Urinary bladder (tissue), 4 donors: Measurements from ENCODE around the gene PAK2. TPM values are rescaled to one million over a fixed set of nuclear protein-coding genes. Genes with fewer than 3 reads are reported as not detected.
A peak's percentile ranks its signal among the peaks of the same experiment; 100 is the strongest.

ENCODE experiments used
- DNase-seq: peaks from one replicate; pipeline ENCODE4 v3.0.0-alpha.2; 2015; ENCODE audit errors: extremely low spot score
- H3K27ac ChIP-seq: one replicate; pipeline ENCODE4 v1.5.1; 2013; ENCODE audit warnings: low read depth, mild to moderate bottlenecking, moderate library complexity
- H3K36me3 ChIP-seq: one replicate; pipeline ENCODE4 v1.6.1; 2013; ENCODE audit warnings: mild to moderate bottlenecking, moderate library complexity; ENCODE audit not compliant: insufficient read depth
- H3K4me1 ChIP-seq: one replicate; pipeline ENCODE4 v1.6.1; 2013; ENCODE audit warnings: mild to moderate bottlenecking, moderate library complexity; ENCODE audit not compliant: insufficient read depth
- H3K4me3 ChIP-seq: one replicate; pipeline ENCODE4 v1.5.1; 2013; ENCODE audit warnings: low read depth, low read length
- WGBS: extraction: QIAGEN DNeasy Blood & Tissue Kit; methylation state at CpG from one replicate; pipeline ENCODE4 v1.1.7; 2013; 5-methylcytosine and 5-hydroxymethylcytosine counted together
- polyA plus RNA-seq: library from polyadenylated mRNA; stranded (reverse); fragments of 200-250 nt; gene quantifications from one replicate; pipeline ENCODE4 v1.2.3, GENCODE V29; 2013
- total RNA-seq: library from RNA; depleted of rRNA; stranded (reverse); fragments of >200 nt; gene quantifications from one replicate; pipeline ENCODE4 v1.2.3, GENCODE V29; 2014
- donor health status: healthy with polysubstance abuse.
- donor health status: healthy.

Gene PAK2
- total and polyA plus RNA-seq, 2 donors, result 27.1 to 43.1 TPM

DNA sequence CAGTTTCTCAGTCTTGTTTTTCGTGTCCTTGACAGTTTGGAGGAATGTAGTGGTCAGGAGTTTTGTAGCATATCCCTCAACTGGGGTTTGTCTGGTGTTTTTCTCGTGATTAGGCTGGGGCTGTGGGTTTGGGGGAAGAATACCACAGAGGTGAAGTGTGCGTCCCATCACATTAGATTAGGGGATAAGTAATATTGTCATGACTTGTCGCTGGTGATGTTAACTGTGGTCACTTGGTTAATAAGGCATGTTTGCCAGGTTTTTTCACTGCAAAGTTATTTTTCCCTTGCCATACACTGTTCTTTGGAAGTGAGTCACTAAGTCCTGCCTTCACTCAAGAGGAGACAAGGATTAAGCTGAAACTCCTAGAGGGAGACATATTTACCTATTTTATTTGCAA is 39.1 kb downstream of the PAK2 start:
- Histone ChIP-seq H3K4me3 (no peak overlapping the region), H3K27ac (no peak overlapping the region), H3K36me3 (peaks cover 2% of the 10 kb centered on the region), H3K4me1 (peaks cover 1% of the 10 kb centered on the region)
- WGBS, result 51% methylated on average over 4 of the region's 4 CpGs
- no peak for DNase-seq

DNA sequence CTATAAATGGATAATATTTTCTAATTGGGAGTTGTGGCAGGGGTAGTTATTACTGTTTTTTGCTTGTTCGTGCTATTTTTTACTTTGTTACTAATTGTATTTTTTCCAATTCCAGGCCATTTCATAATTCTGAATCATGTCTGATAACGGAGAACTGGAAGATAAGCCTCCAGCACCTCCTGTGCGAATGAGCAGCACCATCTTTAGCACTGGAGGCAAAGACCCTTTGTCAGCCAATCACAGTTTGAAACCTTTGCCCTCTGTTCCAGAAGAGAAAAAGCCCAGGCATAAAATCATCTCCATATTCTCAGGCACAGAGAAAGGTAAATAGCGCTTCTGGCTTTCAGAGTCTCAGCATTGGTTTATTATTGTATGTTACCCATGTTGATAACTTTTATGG is 42.9 kb downstream of the PAK2 start:
- H3K27ac ChIP-seq, result no peak overlapping the region
- H3K4me3 ChIP-seq, result no peak overlapping the region
- 94% methylated on average over 4 of the region's 4 CpGs for WGBS
- no peak for DNase-seq
- peaks cover 2% of the 10 kb centered on the region for H3K36me3 ChIP-seq
- peaks cover 1% of the 10 kb centered on the region for H3K4me1 ChIP-seq

DNA sequence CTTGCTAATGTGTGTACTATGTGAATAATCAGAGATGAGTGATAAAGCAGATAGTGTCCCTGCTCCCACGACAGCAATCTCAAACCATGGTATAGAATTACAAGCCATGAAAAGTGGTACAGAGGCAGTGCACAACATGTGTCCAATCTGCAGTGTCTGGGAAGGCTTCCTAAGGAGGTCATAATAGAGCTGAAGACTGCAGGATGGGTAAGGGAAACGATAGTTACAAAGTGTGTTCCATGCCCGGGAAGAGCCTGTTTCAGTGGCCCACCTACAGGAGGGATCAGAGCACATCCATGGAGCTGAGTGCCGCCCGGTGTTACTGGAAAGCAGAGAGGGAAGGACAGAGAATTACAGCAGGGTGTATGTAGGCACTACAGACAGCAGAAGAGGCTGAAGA is 48.9 kb downstream of the PAK2 start:
- H3K4me1 ChIP-seq, result no peaks in the 10 kb centered on the region
- H3K27ac ChIP-seq, result no peak overlapping the region
- DNase-seq, result no peak
- no peaks in the 10 kb centered on the region for H3K36me3 ChIP-seq
- no peak overlapping the region for H3K4me3 ChIP-seq
- WGBS, result 57% methylated on average over 5 of the region's 5 CpGs

DNA sequence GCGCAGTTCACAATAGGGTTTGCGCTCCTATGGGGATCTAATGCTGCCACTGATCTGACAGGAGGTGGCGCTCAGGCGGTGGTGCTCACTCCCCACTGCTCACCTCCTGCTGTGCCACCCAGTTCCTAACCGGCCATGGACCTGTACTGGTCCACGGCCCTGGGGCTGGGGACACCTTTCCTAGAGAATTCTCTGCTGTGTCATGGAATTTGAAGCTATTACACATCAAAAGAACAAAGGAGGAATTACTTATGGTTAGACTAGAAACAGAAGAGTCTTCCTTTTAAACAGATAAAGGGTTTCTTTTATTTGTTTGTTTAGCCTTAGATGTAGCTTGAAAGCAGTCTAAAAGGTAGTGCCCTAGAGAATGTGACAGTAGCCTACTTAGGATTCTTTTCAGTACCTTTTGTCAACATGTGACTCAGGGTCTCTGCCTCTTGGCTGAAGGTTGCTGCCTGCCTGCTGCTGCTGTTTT is 50.3 kb downstream of the PAK2 start:
- 97% methylated on average over 6 of the region's 6 CpGs for WGBS

DNA sequence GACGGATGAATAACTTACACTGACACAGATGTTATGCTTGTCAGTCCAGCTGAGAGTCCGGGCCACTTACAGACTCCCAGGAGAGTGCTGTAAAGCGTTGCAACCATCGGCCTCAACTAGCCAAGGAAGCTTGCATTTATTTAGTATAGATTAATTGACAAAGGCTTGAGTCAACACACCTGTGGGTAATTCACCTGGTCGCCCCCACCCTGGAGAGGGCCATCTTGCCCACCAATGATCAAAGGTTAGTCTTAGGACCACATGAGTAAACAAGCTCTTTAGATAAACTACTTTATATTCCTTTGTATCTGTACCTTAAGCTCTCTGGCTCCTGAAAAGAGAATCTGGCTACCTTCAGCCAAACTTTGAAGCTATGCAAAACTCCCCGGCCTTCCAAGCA is 51.0 kb downstream of the PAK2 start:
- no peak overlapping the region for H3K4me3 ChIP-seq
- H3K36me3 ChIP-seq, result no peaks in the 10 kb centered on the region
- H3K4me1 ChIP-seq, result no peaks in the 10 kb centered on the region
- WGBS, result 90% methylated on average over 6 of the region's 6 CpGs
- DNase-seq, result no peak
- no peak overlapping the region for H3K27ac ChIP-seq

More for the DNA sequence above, 50.3 kb downstream of the PAK2 start:
- Histone ChIP-seq H3K4me3 (no peak overlapping the region), H3K36me3 (no peaks in the 10 kb centered on the region), H3K27ac (no peak overlapping the region), H3K4me1 (no peaks in the 10 kb centered on the region)
- no peak for DNase-seq

DNA sequence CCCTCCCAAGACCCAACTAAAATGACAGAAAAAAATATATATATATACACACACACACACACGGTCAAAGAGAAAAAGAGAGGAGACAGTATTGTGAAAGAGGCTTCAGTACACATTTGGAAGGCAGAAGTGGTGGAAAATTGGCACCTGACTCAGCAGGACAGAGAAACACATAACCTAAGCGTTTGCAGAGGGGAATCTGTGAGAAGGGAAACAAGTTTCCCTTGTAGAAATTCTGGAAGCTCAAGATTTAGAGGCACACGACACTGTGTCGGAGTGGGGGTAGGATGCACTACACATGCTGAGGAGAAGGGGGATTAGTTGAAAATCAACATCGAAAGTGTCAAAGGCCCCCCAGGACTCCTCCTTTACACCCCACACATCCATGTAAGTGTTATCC is 53.1 kb downstream of the PAK2 start:
- no peaks in the 10 kb centered on the region for H3K4me1 ChIP-seq
- no peak for DNase-seq
- H3K27ac ChIP-seq, result no peak overlapping the region
- no peaks in the 10 kb centered on the region for H3K36me3 ChIP-seq
- no peak overlapping the region for H3K4me3 ChIP-seq
- WGBS, result 56% methylated on average over 5 of the region's 5 CpGs

DNA sequence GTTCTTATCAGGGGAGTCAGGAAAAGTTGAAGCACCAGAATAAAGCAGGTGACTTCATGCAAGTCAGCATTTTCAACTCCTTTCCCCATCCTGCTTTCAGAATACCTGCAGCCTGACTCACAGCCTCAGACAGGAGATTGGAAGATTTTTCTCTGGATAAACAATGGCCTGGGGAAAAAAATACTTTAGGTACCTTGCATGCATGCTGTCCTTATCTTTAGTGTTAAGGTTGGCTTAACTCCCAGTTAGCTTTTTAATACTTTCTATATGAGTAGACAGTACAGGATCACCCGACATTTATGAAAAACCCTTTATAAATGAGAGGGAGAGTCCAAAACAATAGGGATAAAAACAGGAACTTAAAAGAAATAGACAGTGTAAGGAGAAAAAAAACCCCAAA is 53.6 kb downstream of the PAK2 start:
- peak; percentile 20 for DNase-seq
- no peaks in the 10 kb centered on the region for H3K4me1 ChIP-seq
- 29% methylated on average over 1 of the region's 1 CpG for WGBS
- H3K27ac ChIP-seq, result no peak overlapping the region
- no peak overlapping the region for H3K4me3 ChIP-seq
- no peaks in the 10 kb centered on the region for H3K36me3 ChIP-seq

DNA sequence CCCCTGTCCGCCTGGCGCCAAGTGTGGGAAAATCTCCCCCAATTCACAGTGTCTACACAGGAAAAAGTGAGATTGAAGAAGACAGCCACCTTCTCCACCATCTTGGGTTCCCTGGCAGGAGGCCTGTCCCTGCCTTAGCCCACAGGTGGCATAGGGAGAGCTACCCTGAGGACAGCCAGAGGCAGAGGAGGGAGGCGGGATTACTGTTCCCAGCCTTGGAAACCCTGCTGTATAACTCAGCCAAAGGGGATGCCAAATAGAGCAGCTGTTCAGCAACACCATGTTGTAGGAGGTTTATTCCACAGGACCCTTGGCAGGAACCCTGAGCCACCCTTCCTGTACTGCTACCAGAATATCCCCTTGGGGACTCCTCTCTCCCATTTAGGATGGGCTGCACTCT is 54.8 kb downstream of the PAK2 start:
- no peaks in the 10 kb centered on the region for H3K36me3 ChIP-seq
- H3K4me3 ChIP-seq, result no peak overlapping the region
- no peak overlapping the region for H3K27ac ChIP-seq
- WGBS, result 99% methylated on average over 3 of the region's 3 CpGs
- no peaks in the 10 kb centered on the region for H3K4me1 ChIP-seq
- DNase-seq, result no peak

DNA sequence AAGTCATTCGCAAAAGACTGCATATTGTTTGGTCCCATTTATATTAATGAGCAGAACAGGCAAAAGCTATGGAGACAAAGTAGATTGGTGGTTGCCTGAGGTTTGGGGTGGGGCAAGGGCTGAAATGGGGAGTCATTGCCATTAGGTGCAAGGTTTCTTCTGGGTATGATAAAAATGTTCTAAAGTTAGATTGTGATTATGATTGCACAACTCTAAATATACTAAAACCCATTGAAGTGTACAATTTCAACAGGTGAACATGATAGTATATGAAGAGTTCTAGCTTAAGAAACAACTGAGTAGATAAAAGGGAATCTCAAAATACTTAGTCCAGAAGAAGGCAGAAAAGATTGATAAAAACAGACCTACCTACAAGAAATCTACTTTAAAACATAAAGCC is 56.7 kb downstream of the PAK2 start:
- 96% methylated on average over 1 of the region's 1 CpG for WGBS
- H3K27ac ChIP-seq, result no peak overlapping the region
- H3K4me3 ChIP-seq, result no peak overlapping the region
- H3K4me1 ChIP-seq, result no peaks in the 10 kb centered on the region
- no peak for DNase-seq
- H3K36me3 ChIP-seq, result no peaks in the 10 kb centered on the region

DNA sequence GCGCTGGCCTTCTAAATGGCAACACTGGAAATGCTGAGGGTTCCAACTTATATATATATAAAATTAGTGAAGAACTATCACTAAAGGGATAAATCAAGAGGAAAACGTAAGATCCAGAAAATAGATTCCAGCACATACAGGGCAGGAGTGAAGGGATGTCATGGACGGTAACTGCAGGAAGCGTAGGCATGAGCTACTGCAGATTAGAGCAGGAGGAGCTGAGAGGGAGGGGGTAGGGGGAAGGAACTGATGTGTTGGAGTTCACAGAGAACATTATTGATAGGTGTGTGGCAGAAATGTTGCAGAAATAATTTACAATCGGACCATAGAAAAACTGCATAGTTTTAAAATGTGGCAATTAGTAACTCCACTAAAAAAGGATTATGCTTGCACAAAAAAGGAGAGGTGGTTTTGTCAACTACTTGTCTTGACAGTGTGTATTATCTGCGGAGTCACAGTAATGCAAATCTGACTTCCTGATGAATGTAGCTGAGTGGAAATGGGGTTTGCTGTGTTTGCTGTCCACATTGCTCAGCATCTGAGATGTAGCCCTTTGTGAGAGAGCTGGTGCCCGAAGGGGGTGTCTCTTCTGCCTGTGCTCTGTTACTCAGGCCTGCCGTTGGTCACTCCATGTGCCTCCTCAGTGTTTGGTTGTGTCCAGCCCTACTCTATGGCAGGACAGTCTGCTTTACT is 61.2 kb downstream of the PAK2 start:
- 89% methylated on average over 8 of the region's 8 CpGs for WGBS
- Histone ChIP-seq H3K4me3 (no peak overlapping the region), H3K36me3 (peaks cover 4% of the 10 kb centered on the region), H3K4me1 (no peaks in the 10 kb centered on the region), H3K27ac (no peak overlapping the region)
- DNase-seq, result no peak

DNA sequence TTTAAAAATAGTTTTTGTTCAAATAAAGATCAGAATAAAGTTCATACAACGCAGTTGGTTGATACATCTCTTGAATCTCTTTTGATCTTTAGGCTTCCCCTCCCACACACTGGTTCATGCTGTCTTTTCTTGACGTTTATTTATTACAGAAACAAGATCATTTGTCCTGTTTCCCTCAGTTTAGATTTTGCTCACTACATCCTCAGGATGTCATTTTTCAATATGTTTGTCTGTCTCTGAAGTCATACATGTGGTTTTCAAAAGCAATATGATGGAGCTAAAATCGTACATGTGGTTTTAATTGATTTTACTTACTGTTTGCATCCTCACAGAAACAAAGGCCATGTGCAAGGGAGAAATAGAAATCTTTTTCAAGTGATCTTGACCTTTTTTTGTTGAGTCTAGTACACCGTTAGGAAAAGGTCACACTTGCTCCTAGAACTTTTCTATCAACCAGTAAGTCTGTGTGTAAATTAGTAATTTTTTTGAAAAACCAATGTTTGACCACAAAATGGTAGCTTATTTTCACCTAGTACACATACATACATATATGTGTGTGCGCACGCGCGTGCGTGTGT is 64.3 kb downstream of the PAK2 start:
- peaks cover 5% of the 10 kb centered on the region for H3K36me3 ChIP-seq
- WGBS, result 89% methylated on average over 9 of the region's 9 CpGs

DNA sequence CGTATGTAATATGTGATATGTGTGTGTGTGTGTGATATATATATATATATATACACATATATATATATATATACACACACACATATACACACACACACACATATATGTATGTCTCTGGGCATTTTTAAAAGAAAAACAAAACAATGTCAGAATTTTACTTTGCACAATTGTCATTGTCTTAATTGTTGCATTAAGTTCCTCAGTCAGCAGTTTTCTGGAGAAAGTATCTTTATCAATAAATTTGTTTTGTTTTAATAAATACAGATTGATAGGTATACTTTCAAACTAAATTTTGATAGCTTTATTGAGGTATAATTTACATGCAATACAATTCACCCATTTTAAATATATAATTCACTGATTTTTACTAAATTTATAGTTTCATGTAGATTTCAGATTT is 65.1 kb downstream of the PAK2 start:
- Histone ChIP-seq H3K27ac (no peak overlapping the region), H3K4me3 (no peak overlapping the region), H3K36me3 (peaks cover 5% of the 10 kb centered on the region), H3K4me1 (no peaks in the 10 kb centered on the region)
- WGBS, result 51% methylated on average over 1 of the region's 1 CpG
- DNase-seq, result no peak

More for the DNA sequence above, 64.3 kb downstream of the PAK2 start:
- Histone ChIP-seq H3K4me1 (no peaks in the 10 kb centered on the region), H3K4me3 (no peak overlapping the region), H3K27ac (no peak overlapping the region)
- no peak for DNase-seq

DNA sequence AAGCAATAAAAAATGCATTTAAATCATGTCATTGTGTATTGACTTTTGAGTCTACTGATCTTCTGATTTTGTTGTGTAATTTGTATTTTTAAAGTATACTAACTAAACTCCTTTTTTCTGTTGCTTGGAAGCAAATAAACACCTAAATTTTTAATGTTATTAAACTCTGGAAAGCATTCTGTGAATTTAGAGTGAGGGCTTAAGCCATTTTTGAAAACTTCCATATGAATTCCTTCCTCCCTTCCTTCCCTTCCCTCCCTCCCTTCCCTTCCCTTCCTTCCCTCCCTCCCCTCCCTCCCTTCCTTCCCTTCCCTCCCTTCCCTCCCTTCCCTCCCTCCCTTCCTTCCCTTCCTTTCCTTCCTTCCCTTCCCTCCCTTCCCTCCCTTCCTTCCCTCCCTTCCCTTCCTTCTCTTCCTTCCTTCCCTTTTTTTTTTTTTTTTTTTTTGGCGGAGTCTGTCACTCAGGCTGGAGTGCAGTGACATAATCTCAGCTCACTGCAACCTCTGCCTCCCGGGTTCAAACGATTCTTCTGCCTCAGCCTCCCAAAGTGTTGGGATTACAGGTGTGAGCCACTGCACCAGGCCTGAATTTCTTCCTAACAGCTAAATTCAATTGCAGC is 71.4 kb downstream of the PAK2 start:
- H3K4me3 ChIP-seq, result no peak overlapping the region
- no peak overlapping the region for H3K27ac ChIP-seq
- WGBS, result 94% methylated on average over 3 of the region's 3 CpGs
- peaks cover 2% of the 10 kb centered on the region for H3K36me3 ChIP-seq
- no peaks in the 10 kb centered on the region for H3K4me1 ChIP-seq
- no peak for DNase-seq

DNA sequence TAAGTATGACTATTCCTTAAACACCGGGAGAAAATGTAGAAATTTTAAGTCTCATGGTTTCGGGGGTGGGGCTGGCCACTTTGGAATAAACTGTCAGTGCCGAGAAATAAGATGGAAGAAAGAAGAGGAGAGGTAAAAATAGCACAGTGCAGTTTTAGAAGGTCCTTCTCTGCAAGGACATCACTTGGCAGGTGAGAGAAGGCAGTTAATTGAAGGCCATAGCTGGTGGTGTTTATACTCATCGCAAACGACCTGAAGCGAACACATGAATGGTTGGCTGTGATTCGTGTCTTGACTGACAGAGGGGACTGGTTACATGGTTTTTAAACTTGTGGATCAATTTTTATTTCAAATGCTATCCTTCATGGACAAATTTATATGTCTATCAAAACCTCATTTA is 73.2 kb downstream of the PAK2 start:
- 88% methylated on average over 7 of the region's 7 CpGs for WGBS
- no peak for DNase-seq
- Histone ChIP-seq H3K4me1 (no peaks in the 10 kb centered on the region), H3K27ac (no peak overlapping the region), H3K36me3 (peaks cover 2% of the 10 kb centered on the region), H3K4me3 (no peak overlapping the region)
